A549 (cell line): ENCODE measurements around the gene KRT17.

Experiments used
- EHMT2 ChIP-seq: fragments of 200-600 bp; sonication (generic); IDR thresholded peaks from 2 replicates; pipeline ENCODE4 v1.6.1; 2016; ENCODE audit warnings: antibody characterized with exemption, low read depth, mild to moderate bottlenecking, moderate library complexity
- JUNB ChIP-seq: fragments of >200 bp; sonication (Bioruptor Twin); formaldehyde crosslinking; IDR thresholded peaks from 2 replicates; pipeline ENCODE4 v1.6.1; 2016
- MAFK ChIP-seq: fragments of 450-650 bp; IDR thresholded peaks from 2 replicates; pipeline ENCODE4 v1.6.1; 2014; ENCODE audit not compliant: partially characterized antibody
- POLR2A ChIP-seq: IDR thresholded peaks from 2 replicates; pipeline ENCODE4 v1.6.1; 2012; ENCODE audit warnings: mild to moderate bottlenecking, low read length
- ZFP36 ChIP-seq: fragments of 450-650 bp; IDR thresholded peaks from 2 replicates; pipeline ENCODE4 v1.6.1; 2014; ENCODE audit warnings: borderline replicate concordance; ENCODE audit not compliant: partially characterized antibody
- TF ChIP-seq, protein P1 (sequence below): fragments of >200 bp; sonication (Bioruptor Twin); formaldehyde crosslinking; IDR thresholded peaks from 3 replicates; pipeline ENCODE4 v1.5.1; 2016
- TF ChIP-seq, protein P2 (sequence below): fragments of 250-450 bp; sonication (Bioruptor Pico); IDR thresholded peaks from 2 replicates; pipeline ENCODE4 v1.5.0; 2020; ENCODE audit warnings: low read depth, mild to moderate bottlenecking, moderate library complexity
- TF ChIP-seq, protein P3 (sequence below): fragments of >200 bp; sonication (Bioruptor Twin); formaldehyde crosslinking; IDR thresholded peaks from 3 replicates; pipeline ENCODE4 v1.6.1; 2016
- TF ChIP-seq, protein P4 (sequence below): fragments of 200-600 bp; sonication (generic); IDR thresholded peaks from 2 replicates; pipeline ENCODE4 v1.6.1; 2016; ENCODE audit warnings: antibody characterized with exemption, mild to moderate bottlenecking, moderate library complexity
- TF ChIP-seq, protein P5 (sequence below): fragments of 250-450 bp; sonication (Bioruptor Pico); IDR thresholded peaks from 2 replicates; pipeline ENCODE4 v1.5.0; 2021; ENCODE audit warnings: mild to moderate bottlenecking, moderate library complexity, borderline replicate concordance

GRCh38 chr17:41589301-41589700 lies 35.1 kb downstream of the KRT17 start:
- TF ChIP-seq, protein P1, sequence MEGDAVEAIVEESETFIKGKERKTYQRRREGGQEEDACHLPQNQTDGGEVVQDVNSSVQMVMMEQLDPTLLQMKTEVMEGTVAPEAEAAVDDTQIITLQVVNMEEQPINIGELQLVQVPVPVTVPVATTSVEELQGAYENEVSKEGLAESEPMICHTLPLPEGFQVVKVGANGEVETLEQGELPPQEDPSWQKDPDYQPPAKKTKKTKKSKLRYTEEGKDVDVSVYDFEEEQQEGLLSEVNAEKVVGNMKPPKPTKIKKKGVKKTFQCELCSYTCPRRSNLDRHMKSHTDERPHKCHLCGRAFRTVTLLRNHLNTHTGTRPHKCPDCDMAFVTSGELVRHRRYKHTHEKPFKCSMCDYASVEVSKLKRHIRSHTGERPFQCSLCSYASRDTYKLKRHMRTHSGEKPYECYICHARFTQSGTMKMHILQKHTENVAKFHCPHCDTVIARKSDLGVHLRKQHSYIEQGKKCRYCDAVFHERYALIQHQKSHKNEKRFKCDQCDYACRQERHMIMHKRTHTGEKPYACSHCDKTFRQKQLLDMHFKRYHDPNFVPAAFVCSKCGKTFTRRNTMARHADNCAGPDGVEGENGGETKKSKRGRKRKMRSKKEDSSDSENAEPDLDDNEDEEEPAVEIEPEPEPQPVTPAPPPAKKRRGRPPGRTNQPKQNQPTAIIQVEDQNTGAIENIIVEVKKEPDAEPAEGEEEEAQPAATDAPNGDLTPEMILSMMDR = no peak
- TF ChIP-seq, protein P2, sequence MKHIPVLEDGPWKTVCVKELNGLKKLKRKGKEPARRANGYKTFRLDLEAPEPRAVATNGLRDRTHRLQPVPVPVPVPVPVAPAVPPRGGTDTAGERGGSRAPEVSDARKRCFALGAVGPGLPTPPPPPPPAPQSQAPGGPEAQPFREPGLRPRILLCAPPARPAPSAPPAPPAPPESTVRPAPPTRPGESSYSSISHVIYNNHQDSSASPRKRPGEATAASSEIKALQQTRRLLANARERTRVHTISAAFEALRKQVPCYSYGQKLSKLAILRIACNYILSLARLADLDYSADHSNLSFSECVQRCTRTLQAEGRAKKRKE = no peak
- TF ChIP-seq POLR2A = no peak
- TF ChIP-seq ZFP36 = no peak
- TF ChIP-seq, protein P3, sequence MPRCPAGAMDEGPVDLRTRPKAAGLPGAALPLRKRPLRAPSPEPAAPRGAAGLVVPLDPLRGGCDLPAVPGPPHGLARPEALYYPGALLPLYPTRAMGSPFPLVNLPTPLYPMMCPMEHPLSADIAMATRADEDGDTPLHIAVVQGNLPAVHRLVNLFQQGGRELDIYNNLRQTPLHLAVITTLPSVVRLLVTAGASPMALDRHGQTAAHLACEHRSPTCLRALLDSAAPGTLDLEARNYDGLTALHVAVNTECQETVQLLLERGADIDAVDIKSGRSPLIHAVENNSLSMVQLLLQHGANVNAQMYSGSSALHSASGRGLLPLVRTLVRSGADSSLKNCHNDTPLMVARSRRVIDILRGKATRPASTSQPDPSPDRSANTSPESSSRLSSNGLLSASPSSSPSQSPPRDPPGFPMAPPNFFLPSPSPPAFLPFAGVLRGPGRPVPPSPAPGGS = no peak
- TF ChIP-seq, protein P4, sequence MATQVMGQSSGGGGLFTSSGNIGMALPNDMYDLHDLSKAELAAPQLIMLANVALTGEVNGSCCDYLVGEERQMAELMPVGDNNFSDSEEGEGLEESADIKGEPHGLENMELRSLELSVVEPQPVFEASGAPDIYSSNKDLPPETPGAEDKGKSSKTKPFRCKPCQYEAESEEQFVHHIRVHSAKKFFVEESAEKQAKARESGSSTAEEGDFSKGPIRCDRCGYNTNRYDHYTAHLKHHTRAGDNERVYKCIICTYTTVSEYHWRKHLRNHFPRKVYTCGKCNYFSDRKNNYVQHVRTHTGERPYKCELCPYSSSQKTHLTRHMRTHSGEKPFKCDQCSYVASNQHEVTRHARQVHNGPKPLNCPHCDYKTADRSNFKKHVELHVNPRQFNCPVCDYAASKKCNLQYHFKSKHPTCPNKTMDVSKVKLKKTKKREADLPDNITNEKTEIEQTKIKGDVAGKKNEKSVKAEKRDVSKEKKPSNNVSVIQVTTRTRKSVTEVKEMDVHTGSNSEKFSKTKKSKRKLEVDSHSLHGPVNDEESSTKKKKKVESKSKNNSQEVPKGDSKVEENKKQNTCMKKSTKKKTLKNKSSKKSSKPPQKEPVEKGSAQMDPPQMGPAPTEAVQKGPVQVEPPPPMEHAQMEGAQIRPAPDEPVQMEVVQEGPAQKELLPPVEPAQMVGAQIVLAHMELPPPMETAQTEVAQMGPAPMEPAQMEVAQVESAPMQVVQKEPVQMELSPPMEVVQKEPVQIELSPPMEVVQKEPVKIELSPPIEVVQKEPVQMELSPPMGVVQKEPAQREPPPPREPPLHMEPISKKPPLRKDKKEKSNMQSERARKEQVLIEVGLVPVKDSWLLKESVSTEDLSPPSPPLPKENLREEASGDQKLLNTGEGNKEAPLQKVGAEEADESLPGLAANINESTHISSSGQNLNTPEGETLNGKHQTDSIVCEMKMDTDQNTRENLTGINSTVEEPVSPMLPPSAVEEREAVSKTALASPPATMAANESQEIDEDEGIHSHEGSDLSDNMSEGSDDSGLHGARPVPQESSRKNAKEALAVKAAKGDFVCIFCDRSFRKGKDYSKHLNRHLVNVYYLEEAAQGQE = no peak
- TF ChIP-seq EHMT2 = no peak
- no peak for TF ChIP-seq MAFK
- no peak for TF ChIP-seq JUNB
- TF ChIP-seq, protein P5, sequence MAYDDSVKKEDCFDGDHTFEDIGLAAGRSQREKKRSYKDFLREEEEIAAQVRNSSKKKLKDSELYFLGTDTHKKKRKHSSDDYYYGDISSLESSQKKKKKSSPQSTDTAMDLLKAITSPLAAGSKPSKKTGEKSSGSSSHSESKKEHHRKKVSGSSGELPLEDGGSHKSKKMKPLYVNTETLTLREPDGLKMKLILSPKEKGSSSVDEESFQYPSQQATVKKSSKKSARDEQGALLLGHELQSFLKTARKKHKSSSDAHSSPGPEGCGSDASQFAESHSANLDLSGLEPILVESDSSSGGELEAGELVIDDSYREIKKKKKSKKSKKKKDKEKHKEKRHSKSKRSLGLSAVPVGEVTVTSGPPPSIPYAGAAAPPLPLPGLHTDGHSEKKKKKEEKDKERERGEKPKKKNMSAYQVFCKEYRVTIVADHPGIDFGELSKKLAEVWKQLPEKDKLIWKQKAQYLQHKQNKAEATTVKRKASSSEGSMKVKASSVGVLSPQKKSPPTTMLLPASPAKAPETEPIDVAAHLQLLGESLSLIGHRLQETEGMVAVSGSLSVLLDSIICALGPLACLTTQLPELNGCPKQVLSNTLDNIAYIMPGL (CRISPR knock-in tag) = no peak
